K562 treated with DMSO at 1 percent for 4 hours (cell line): ENCODE data around the gene EFCAB13. TPM values are rescaled to one million over a fixed set of nuclear protein-coding genes. Genes with fewer than 3 reads are reported as not detected.

Experiments used
- total RNA-seq: library from RNA; unstranded; fragments of 300-600 nt; gene quantifications from 2 replicates; pipeline ENCODE4 v1.2.3, GENCODE V29; 2022; ENCODE audit not compliant: insufficient read depth

Gene EFCAB13, protein sequence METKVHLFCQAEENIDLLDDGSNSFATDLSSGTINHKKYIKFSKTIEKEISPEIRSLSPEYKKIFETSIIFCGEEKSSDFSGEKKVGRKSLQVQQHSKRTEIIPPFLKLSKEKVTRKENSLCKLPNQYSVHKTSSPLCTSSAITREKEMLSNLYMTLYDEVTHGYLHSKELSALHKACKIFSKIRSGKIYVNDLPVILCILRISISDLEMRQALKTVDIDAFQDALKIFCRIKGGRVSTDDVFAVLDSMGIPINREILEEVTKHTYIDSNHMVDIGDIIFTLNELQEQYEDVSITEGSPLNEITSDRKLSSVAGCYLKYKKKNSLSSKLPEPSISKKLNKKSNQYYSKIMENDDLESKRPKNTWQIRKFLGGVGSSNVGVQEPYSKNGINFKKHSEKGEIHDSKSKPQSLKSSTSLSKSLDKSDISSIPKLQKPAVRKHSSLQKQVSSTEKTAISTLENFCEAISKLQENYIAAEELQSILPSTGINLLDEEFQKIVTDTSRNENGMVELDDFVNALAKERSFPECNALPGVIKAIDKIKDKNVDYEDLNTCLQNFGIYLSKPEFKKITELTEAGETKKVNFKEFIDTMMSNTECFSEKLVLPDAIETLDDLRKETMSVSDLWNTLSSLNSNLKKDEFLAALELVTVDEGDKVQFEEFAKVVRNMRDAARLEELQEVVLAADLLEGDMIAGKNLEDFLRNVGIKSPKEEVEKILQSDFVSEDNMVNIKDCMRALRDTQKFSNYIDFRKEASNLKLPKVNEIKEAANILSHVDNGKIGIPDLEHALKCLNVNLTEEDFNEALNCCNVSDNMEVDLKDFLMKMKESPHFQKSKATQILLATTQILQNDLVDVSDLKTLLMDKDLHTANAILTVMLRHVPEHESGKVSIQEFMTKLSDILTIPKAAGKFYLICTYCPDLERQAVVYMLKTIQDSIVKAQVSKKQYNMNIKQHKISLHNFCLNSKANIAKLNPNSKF
- 0.30 and 2.5 TPM in 2 replicates for total RNA-seq

DNA sequence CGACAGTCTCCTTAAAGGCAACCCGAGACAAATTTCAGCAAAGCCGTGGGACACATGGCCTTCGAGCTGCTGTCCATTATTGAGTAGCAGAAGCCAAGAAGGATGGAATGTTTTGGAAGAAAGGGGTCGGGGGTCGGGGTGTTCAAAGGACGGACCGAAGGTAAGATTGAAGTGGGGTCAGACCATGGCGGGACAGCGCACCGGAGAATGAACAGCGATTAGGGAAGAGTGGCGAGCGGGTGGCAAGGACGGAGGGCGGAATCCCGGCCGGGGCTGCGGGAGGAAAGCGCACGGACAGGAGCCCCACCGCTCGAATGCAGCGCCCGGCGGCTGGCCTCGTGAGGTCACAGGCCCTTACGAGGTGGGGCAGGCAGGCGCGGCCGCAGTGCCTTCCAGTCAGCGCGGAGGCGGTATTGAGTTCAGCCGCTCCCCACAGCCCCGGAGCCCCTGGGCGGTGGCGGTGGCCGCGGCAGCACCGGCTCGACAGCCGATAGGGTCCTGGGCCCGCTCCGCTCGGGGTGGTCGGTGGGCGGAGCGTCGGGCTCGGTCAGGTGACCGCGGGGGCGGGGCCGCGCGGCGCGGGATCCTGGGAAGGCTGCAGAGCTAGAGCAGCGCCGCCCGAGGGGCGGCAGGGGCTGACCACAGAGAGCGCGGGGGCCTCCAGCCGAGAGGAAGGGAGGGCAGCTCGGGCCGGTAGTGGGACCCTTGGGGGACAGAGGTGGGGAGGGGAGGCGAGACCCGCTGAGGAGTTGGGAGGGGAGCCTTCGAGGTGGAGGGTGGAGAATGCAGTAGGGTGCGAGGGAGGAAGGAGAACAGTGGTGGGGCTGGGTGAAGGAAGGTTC, at the start of gene EFCAB13:
Gene EFCAB13 (plus strand): TSS at position 574 of the 842 bp plus-strand sequence. CDS start 4,399 bp downstream, outside the sequence.

Other genes with a start within 250 kb of the EFCAB13 start
- gene CDC27, start 134.7 kb upstream of the EFCAB13 start, total RNA-seq = 23.1 and 30.6 TPM in 2 replicates
- 180 and 186 TPM in 2 replicates for gene MYL4, start 114.6 kb upstream of the EFCAB13 start, total RNA-seq
- 0.73 and 0.91 TPM in 2 replicates for gene ITGB3, start 70.1 kb upstream of the EFCAB13 start, total RNA-seq
- 41.5 and 56.5 TPM in 2 replicates for gene NPEPPS, start 207.2 kb downstream of the EFCAB13 start, total RNA-seq